Type B pancreatic cell (in vitro differentiated cells): Measurements from ENCODE around the gene HMCN1. TPM values are rescaled to one million over a fixed set of nuclear protein-coding genes. Genes with fewer than 3 reads are reported as not detected.
"Not testable (repeated sequence)": the region's sequence is repeated elsewhere in the genome, so short reads cannot be mapped to it uniquely, and the experiment has no call there.

Experiments
- DNase-seq: peaks from one replicate; pipeline ENCODE4 v3.0.0; 2021; ENCODE audit warnings: mixed read lengths; ENCODE audit not compliant: unreplicated experiment; ENCODE audit errors: extremely low spot score
- H3K27ac Mint-ChIP-seq: 2 replicates; pipeline ENCODE4 v1.8.0; 2021; ENCODE audit warnings: mild to moderate bottlenecking, mixed read lengths
- H3K27me3 Mint-ChIP-seq: 2 replicates; pipeline ENCODE4 v1.8.0; 2021; ENCODE audit warnings: mixed read lengths
- H3K36me3 Mint-ChIP-seq: 2 replicates; pipeline ENCODE4 v1.8.0; 2021; ENCODE audit warnings: mixed read lengths
- H3K4me1 Mint-ChIP-seq: one replicate; pipeline ENCODE4 v1.8.0; 2021; ENCODE audit warnings: mixed read lengths; ENCODE audit not compliant: unreplicated experiment
- H3K4me3 Mint-ChIP-seq: 2 replicates; pipeline ENCODE4 v1.8.0; 2021; ENCODE audit warnings: mild to moderate bottlenecking, mixed read lengths
- H3K9me3 Mint-ChIP-seq: 2 replicates; pipeline ENCODE4 v1.8.0; 2021; ENCODE audit warnings: mixed read lengths
- total RNA-seq: library from RNA; stranded (reverse); gene quantifications from 2 replicates; pipeline ENCODE4 v1.2.1, GENCODE V29; 2021; ENCODE audit warnings: low replicate concordance
- TF ChIP-seq, protein P1 (sequence below): fragments of 200-600 bp; sonication (generic); conservative IDR thresholded peaks from 2 replicates; pipeline ENCODE4 v1.5.0; 2021; ENCODE audit warnings: antibody characterized with exemption, mild to moderate bottlenecking

The HMCN1 gene
- total RNA-seq, 1 donor from 2014 or later, result 13.2 TPM

DNA sequence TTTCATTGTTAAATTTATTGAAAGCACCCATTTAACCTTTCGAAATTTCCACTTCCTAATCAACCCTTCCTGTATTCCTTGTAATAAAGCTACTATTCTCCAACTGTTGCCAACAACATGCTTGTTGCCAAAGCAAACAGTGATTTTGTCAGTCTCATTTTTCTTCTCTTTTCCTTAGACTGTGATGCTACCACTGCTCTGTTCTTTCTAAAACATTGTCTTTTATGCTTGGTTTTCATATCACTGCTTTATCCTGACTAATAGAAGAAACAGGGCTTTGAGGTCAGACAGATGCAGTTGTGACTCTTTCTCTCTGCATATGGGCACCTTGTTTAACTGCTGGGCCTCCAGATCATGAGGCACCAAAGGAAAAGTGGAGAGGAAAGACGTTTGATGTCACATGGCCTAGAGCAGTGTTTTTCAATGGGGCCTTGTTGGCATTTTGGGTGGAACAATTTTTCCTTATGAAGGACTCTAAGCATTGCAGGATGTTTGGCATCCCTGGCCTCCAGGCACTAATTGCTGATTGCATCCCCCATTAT is 56.1 kb downstream of the HMCN1 start:
- no peak for DNase-seq
- no peaks in the 10 kb centered on the region for H3K36me3 Mint-ChIP-seq
- H3K27ac Mint-ChIP-seq, result peak overlapping the region; percentile 10
- no peak overlapping the region for H3K4me3 Mint-ChIP-seq
- TF ChIP-seq, protein P1, sequence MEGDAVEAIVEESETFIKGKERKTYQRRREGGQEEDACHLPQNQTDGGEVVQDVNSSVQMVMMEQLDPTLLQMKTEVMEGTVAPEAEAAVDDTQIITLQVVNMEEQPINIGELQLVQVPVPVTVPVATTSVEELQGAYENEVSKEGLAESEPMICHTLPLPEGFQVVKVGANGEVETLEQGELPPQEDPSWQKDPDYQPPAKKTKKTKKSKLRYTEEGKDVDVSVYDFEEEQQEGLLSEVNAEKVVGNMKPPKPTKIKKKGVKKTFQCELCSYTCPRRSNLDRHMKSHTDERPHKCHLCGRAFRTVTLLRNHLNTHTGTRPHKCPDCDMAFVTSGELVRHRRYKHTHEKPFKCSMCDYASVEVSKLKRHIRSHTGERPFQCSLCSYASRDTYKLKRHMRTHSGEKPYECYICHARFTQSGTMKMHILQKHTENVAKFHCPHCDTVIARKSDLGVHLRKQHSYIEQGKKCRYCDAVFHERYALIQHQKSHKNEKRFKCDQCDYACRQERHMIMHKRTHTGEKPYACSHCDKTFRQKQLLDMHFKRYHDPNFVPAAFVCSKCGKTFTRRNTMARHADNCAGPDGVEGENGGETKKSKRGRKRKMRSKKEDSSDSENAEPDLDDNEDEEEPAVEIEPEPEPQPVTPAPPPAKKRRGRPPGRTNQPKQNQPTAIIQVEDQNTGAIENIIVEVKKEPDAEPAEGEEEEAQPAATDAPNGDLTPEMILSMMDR, result no peak
- no peaks in the 10 kb centered on the region for H3K9me3 Mint-ChIP-seq
- H3K27me3 Mint-ChIP-seq, result peaks cover 6% of the 10 kb centered on the region
- peaks cover 21% of the 10 kb centered on the region for H3K4me1 Mint-ChIP-seq

DNA sequence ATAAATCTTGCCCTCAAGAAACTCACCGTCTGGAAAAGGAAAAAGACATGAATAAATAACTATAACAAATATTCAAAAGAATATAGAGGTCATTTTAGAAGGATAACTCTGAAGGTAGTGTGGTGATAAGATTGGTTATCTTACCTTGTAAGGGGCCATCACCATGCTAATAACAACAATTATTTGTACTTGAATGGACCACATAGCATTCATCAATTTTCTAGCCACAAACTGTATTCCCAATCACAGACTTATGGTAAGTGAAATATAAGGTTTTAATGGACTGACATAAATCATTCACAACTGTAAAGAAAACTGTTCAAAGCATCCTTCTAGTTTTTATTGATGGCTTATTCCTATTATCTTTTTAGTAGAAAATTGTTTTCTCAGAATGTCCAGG is 57.8 kb downstream of the HMCN1 start:
- Mint-ChIP-seq H3K9me3 (peaks cover 3% of the 10 kb centered on the region), H3K4me3 (no peak overlapping the region), H3K27me3 (peaks cover 3% of the 10 kb centered on the region), H3K4me1 (peaks cover 17% of the 10 kb centered on the region), H3K27ac (no peak overlapping the region), H3K36me3 (no peaks in the 10 kb centered on the region)
- no peak for DNase-seq
- TF ChIP-seq, protein P1, result no peak

DNA sequence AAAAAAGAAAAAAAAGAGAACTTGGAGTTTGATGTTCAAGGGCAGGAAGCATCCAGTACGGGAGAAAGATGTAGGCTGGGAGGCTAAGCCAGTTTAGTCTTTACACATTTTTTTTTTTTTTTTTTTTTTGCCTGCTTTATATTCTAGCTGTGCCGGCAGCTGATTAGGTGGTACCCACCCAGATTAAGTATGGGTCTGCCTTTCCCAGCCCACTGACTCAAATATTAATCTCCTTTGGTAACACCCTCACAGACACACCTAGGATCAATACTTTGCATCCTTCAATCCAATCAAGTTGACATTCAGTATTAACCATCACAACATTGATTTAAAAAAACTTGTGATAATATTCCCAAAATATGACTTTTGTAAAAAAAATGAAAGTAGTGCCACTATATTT is 60.3 kb downstream of the HMCN1 start:
- H3K36me3 Mint-ChIP-seq, H3K27me3 Mint-ChIP-seq, H3K9me3 Mint-ChIP-seq, H3K4me3 Mint-ChIP-seq, H3K4me1 Mint-ChIP-seq, DNase-seq, H3K27ac Mint-ChIP-seq: not testable (repeated sequence)

DNA sequence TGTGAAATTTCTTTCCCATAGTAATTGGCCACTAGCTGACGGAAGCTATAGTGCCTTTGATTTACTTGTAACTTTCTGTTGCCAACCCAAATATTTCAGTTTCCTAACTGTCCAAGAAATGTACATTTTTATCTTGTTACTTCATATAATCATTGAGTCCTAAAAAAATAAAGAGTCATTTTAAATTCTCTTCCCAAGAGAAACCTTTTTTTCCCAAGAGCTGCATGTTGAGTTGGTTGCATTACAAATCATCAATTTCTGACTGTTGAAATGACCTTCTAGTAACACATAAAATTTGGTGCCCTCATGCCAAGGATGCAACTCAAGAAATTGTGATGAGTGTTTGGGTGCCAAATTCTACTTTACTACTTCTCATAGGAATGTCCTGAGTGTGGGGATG is 61.0 kb downstream of the HMCN1 start:
- H3K36me3 Mint-ChIP-seq, result no peaks in the 10 kb centered on the region
- DNase-seq, result no peak
- TF ChIP-seq, protein P1, result no peak
- H3K9me3 Mint-ChIP-seq, result peaks cover 5% of the 10 kb centered on the region
- H3K27me3 Mint-ChIP-seq, result peaks cover 3% of the 10 kb centered on the region
- no peak overlapping the region for H3K27ac Mint-ChIP-seq
- peaks cover 2% of the 10 kb centered on the region for H3K4me1 Mint-ChIP-seq
- H3K4me3 Mint-ChIP-seq, result no peak overlapping the region

DNA sequence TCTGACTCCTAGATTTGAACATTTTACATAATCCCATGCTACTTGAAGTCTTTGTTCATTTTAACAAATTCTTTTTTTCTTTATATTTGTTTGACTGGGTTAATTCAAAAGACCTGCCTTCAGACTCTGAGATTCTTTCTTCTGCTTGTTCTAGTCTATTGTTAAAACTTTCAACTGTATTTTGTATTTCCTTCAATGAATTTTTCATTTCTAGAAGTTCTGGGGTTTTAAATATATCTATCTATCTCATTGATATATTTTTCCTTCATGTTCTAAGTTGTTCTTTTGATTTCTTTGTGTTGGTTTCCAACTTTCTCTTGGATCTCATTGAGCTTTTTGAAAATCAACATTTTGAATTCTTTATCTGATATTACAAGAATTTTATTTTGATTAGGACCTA is 64.3 kb downstream of the HMCN1 start:
- no peak overlapping the region for H3K27ac Mint-ChIP-seq
- DNase-seq, result no peak
- TF ChIP-seq, protein P1, result no peak
- H3K4me1 Mint-ChIP-seq, result no peaks in the 10 kb centered on the region
- peaks cover 3% of the 10 kb centered on the region for H3K27me3 Mint-ChIP-seq
- no peaks in the 10 kb centered on the region for H3K36me3 Mint-ChIP-seq
- no peak overlapping the region for H3K4me3 Mint-ChIP-seq
- H3K9me3 Mint-ChIP-seq, result peaks cover 5% of the 10 kb centered on the region

DNA sequence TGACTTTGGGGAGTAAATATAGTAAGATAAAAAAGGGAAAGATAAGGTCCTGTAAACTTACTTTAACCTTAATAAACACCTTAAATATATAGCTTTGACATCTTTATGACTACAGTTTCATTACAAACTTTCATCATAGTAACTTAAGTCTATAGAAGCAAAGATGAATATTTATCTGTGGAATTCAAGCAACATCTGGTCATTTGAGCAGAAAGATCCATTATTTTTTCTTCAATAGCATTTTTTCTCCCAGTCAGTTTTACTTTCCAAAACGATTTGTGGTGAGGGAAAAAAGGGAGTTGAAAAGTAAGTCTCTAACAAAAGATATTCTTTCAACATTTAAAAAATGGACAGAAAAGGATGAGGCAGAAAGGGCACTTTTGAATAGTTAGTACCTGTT is 69.0 kb downstream of the HMCN1 start:
- Mint-ChIP-seq H3K4me3 (no peak overlapping the region), H3K27me3 (no peaks in the 10 kb centered on the region), H3K9me3 (no peaks in the 10 kb centered on the region), H3K4me1 (peaks cover 6% of the 10 kb centered on the region), H3K36me3 (no peaks in the 10 kb centered on the region), H3K27ac (no peak overlapping the region)
- DNase-seq, result no peak
- TF ChIP-seq, protein P1, result no peak
